Type B pancreatic cell (in vitro differentiated cells): ENCODE data around the gene SPON1. TPM values are rescaled to one million over a fixed set of nuclear protein-coding genes. Genes with fewer than 3 reads are reported as not detected.

Experiments
- DNase-seq: peaks from one replicate; pipeline ENCODE4 v3.0.0; 2021; ENCODE audit warnings: mixed read lengths; ENCODE audit not compliant: unreplicated experiment; ENCODE audit errors: extremely low spot score
- H3K27ac Mint-ChIP-seq: 2 replicates; pipeline ENCODE4 v1.8.0; 2021; ENCODE audit warnings: mild to moderate bottlenecking, mixed read lengths
- H3K27me3 Mint-ChIP-seq: 2 replicates; pipeline ENCODE4 v1.8.0; 2021; ENCODE audit warnings: mixed read lengths
- H3K36me3 Mint-ChIP-seq: 2 replicates; pipeline ENCODE4 v1.8.0; 2021; ENCODE audit warnings: mixed read lengths
- H3K4me1 Mint-ChIP-seq: one replicate; pipeline ENCODE4 v1.8.0; 2021; ENCODE audit warnings: mixed read lengths; ENCODE audit not compliant: unreplicated experiment
- H3K4me3 Mint-ChIP-seq: 2 replicates; pipeline ENCODE4 v1.8.0; 2021; ENCODE audit warnings: mild to moderate bottlenecking, mixed read lengths
- H3K9me3 Mint-ChIP-seq: 2 replicates; pipeline ENCODE4 v1.8.0; 2021; ENCODE audit warnings: mixed read lengths
- CTCF ChIP-seq: fragments of 200-600 bp; sonication (generic); conservative IDR thresholded peaks from 2 replicates; pipeline ENCODE4 v1.5.0; 2021; ENCODE audit warnings: antibody characterized with exemption, mild to moderate bottlenecking
- total RNA-seq: library from RNA; stranded (reverse); gene quantifications from 2 replicates; pipeline ENCODE4 v1.2.1, GENCODE V29; 2021; ENCODE audit warnings: low replicate concordance

Gene SPON1
- total RNA-seq, 1 donor from 2014 or later = 31.7 TPM

- H3K9me3 Mint-ChIP-seq = no peaks in the 10 kb centered on the region
- no peaks in the 10 kb centered on the region for H3K36me3 Mint-ChIP-seq
- DNase-seq = no peak
- peaks cover 16% of the 10 kb centered on the region for H3K4me1 Mint-ChIP-seq
- H3K27ac Mint-ChIP-seq = no peak overlapping the region
- no peak for TF ChIP-seq CTCF
- H3K4me3 Mint-ChIP-seq = no peak overlapping the region
- peaks cover 3% of the 10 kb centered on the region for H3K27me3 Mint-ChIP-seq
These were observed 150.2 kb downstream of the SPON1 start for GRCh38 chr11:14112721-14113120.

- H3K27ac Mint-ChIP-seq = no peak overlapping the region
- H3K36me3 Mint-ChIP-seq = no peaks in the 10 kb centered on the region
- TF ChIP-seq CTCF = no peak
- no peak overlapping the region for H3K4me3 Mint-ChIP-seq
- H3K9me3 Mint-ChIP-seq = no peaks in the 10 kb centered on the region
- H3K27me3 Mint-ChIP-seq = peaks cover 3% of the 10 kb centered on the region
- H3K4me1 Mint-ChIP-seq = peaks cover 16% of the 10 kb centered on the region
- no peak for DNase-seq
These were observed 151.7 kb downstream of the SPON1 start for GRCh38 chr11:14114269-14114668.

GRCh38 chr11:14114786-14115185 lies 152.3 kb downstream of the SPON1 start:
- H3K9me3 Mint-ChIP-seq = no peaks in the 10 kb centered on the region
- H3K27me3 Mint-ChIP-seq = peaks cover 3% of the 10 kb centered on the region
- DNase-seq = no peak
- H3K27ac Mint-ChIP-seq = no peak overlapping the region
- H3K36me3 Mint-ChIP-seq = no peaks in the 10 kb centered on the region
- no peak overlapping the region for H3K4me3 Mint-ChIP-seq
- TF ChIP-seq CTCF = no peak
- peaks cover 16% of the 10 kb centered on the region for H3K4me1 Mint-ChIP-seq

GRCh38 chr11:14117632-14118031 lies 155.1 kb downstream of the SPON1 start:
- H3K4me3 Mint-ChIP-seq = no peak overlapping the region
- no peaks in the 10 kb centered on the region for H3K27me3 Mint-ChIP-seq
- H3K9me3 Mint-ChIP-seq = no peaks in the 10 kb centered on the region
- TF ChIP-seq CTCF = no peak
- H3K27ac Mint-ChIP-seq = no peak overlapping the region
- DNase-seq = no peak
- H3K4me1 Mint-ChIP-seq = peaks cover 14% of the 10 kb centered on the region
- no peaks in the 10 kb centered on the region for H3K36me3 Mint-ChIP-seq

GRCh38 chr11:14118072-14118471 lies 155.5 kb downstream of the SPON1 start:
- no peak for DNase-seq
- no peak overlapping the region for H3K27ac Mint-ChIP-seq
- H3K4me3 Mint-ChIP-seq = no peak overlapping the region
- no peaks in the 10 kb centered on the region for H3K36me3 Mint-ChIP-seq
- no peaks in the 10 kb centered on the region for H3K9me3 Mint-ChIP-seq
- no peaks in the 10 kb centered on the region for H3K27me3 Mint-ChIP-seq
- no peak for TF ChIP-seq CTCF
- H3K4me1 Mint-ChIP-seq = peaks cover 10% of the 10 kb centered on the region

GRCh38 chr11:14119357-14119756 lies 156.8 kb downstream of the SPON1 start:
- Mint-ChIP-seq H3K27me3 (no peaks in the 10 kb centered on the region), H3K9me3 (no peaks in the 10 kb centered on the region), H3K27ac (no peak overlapping the region), H3K4me1 (peaks cover 7% of the 10 kb centered on the region), H3K4me3 (no peak overlapping the region), H3K36me3 (peaks cover 3% of the 10 kb centered on the region)
- TF ChIP-seq CTCF = no peak
- DNase-seq = no peak
